Stimulated activated CD4-positive, alpha-beta T cell treated with anti-CD3 and anti-CD28 coated beads, Interleukin-12 subunit alpha, Interleukin-12 subunit beta, amount 100 ng/mL, for 48 hours (primary cell): ENCODE results near the gene TBATA.
"Not testable (repeated sequence)": the region's sequence is repeated elsewhere in the genome, so short reads cannot be mapped to it uniquely, and the experiment has no call there.

ENCODE experiments used
- DNase-seq, 3 donors: peaks; one replicate each; pipeline ENCODE4 v3.0.0-alpha.2; 2020; ENCODE audit warnings: low read depth in 2 of 3, low spot score in 1 of 3

Gene TBATA

GRCh38 chr10:70779511-70780369, 5.4 kb downstream of the TBATA start:
- no peak for DNase-seq

DNA sequence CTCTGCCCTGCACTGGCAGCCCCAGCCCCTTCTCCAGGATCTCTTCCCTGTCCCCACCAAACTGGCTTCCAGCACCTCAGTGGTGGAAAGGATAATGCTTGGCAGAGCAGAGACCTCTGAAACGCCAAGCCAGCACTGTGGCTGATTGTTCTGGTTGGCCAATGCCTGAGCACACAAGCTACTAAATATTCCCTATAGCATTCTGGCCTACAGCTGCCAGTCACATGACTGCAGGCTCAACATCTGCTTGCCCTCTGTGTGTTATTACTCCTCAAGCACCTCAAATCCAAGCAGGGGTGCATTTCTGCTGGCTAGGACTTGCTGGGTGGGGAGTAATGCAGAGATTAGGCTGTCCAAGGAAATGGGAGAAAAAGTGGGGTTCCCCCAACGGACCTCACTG, 6.1 kb downstream of the TBATA start:
- no peak for DNase-seq

- no peak for DNase-seq
Observed at GRCh38 chr10:70778267-70778924, 6.8 kb downstream of the TBATA start.

GRCh38 chr10:70777063-70777875, 7.9 kb downstream of the TBATA start:
- no peak for DNase-seq

DNA sequence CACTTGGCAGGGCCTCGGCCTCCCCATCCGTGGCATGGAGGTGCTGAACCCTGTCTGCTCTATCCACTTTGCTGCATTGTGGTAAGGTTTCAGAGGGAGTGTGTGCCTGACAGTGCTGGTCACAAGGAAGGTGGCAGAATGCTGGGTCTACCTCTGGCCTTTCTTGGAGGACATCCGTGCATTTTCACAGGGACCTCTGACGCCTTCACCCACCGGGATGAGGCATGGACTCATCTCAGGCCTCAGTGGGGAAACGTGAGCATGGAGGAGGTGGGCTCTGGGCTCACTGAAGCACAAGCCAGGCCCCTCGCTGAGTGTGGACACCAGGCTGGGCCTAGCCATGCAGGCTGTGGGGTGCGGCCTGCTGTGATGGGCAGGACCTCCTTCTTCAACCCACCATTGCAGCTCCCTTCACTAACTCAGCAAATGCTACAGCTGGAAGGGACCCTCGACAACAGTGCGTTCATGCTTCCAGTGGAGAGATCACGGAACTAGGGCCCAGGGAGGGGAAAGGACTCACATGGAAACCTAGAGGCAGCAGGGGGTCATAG, 8.6 kb downstream of the TBATA start:
- no peak for DNase-seq

- DNase-seq, result no peak
Observed at GRCh38 chr10:70775679-70776454, 9.3 kb downstream of the TBATA start.

DNA sequence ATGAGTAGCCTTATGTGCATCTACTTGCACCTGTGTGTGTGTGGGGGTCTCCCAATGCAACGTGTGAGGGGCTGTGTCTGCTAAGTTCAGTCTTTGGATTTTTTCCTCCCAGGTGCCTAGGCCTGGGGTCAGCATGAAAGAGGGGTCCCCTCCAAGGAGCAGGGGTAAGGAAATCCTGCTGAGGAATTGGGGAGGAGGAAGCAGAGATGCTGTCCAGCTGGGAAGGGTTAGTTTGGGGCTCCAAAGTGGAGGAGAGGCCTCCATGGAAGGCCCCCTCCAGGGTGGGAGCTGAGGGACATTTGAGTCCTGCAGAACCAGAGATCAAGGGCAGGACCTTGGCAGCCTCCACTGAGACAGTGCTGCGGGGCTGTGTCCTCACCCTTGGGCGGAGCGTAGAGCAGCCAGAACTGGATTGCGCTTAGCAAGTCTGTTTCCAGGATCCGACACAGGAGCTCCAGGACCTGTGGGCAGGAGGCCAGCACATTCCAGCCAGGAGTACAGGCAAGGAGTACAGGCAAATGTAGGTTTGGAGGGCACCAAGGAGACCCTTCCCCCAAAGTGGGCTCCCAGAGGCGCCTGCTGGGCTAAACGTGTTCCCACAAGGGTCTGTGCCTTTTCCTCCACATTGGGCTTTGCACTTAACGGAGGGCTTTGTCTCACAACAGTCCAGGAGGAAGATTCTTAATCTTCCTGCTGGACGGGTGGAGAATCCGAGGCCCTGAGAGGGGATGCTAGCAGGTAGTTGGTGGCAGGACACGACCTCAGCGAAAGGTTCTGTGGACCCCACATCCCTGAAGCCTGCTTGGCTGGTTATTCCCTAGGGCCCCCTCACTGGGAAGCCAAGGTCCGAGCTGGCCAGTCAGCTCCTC, 10.1 kb downstream of the TBATA start:
- no peak for DNase-seq

DNA sequence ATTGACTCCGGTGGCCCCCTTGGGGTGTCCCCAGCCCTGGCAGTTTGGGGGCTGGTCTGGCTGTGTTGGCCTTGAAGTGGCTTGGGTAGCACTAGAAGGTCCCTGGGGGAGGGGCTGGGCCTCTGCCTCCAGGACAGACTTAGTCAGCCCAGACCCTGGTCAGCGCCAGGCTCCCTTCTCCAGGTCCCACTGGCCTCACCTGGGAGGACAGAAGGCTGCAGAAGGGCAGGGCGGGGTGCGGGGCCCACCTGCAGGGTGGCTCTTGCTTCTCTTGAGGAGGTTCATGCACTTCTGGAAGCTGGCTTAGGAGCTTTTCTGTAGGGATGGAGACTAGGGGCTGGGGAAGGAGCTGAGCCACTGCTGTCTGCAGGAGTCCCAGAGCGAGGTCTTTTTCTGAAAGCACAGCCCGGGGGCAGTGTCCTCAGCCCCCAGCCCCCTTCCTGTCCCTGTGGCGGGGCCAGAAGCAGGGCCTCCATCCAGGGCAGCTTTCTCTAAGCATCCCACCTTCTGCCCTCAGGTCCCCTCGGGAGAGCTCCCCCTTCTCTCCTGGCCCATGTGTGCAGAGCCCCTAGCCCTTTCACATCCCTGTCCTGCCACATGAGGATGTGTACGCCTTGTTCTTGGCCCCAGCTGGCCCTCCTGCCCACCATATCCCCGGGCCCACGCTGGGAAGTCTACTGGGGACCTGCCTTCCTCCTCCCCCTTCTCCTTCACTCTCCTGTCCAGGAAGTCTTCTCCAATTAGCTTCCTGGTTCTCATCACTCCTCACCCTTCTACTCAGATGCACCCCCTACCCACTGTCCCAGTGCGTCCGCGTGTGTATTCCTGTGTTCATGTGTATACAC, 11.0 kb downstream of the TBATA start:
- DNase-seq, result no peak

DNA sequence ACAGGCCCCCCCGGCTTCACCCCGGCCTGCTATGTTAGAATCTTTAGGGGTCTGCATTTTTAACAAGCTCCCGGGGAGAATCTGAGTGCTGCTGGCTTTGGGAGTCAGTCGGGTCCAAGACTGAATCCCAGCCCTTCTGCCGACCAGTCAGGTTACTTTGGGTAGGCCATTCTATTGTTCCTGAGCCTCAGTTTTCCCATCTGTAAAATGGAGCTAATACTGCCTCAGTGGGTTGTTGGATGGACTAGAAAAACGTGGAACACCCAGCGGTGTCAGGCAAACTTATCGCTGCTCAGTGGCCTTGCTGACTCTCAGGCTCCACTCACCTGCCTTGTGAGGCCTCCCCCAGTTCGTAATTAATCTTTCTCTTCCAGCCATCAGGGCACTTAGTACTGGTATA, 11.7 kb downstream of the TBATA start:
- DNase-seq, result no peak

GRCh38 chr10:70772627-70773026, 12.6 kb downstream of the TBATA start:
- DNase-seq, result no peak

DNA sequence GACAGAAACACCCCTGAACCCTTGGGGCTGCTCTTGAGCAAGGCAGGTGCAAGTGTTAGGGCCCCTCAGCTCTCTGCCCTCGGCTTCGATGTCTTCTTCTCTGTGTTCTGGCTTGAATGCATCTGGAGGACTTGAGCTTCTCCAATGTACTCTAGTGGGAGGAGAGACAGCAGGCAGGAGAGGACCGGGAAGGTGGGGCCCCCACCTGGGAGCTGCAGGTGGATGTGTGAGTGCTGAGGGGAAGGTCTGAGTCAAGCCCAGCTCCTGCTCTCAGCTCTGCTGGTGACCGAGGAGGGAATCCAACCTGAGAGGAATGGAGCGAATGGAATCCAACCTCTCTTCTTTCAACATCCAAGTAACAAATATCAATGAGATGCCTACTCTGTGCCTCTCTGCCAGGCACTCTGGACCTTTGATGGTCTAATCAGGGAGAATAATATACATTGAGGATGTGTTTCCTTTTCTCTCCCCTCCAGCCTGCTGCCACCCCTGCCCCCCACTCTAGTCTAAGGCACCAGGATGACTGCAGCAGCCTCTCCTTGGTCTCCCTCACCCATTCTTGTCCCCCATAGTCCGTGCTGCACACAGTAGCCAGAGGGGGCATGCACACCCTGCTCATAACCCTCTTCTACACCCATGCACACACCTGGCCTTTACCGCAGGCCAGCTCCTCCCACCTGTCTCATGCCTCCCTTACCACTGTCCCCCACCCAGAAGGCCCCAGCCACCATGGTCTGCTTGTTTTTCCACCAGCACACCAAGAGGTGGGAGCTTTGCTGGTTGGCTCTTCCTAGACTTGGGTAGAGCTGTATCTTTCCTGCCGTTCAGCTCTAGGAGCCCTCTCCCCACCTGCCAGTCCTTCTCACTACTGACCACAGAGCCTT, 13.6 kb downstream of the TBATA start:
- no peak for DNase-seq

- DNase-seq, result not testable (repeated sequence)
Observed at GRCh38 chr10:70770516-70770915, 14.7 kb downstream of the TBATA start.

- no peak for DNase-seq
Observed at GRCh38 chr10:70770001-70770400, 15.2 kb downstream of the TBATA start.

DNA sequence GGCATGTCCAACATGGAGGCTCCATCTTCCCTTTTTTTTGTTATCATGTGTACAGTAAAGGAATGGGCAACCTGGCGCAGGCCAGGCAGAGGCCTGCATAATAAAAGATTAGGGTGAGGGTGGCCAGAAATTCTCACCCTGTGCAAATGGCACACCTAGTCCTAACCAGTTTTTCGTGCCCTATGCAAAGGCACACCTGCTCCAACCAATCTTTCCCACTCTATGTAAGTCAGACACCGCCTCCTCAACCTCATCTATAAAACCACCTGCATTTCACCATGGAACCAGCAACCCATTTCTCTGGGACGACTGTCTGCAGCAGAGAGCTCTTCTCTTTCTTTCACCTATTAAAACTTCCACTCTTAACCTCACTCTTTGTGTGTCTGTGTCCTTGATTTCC, 16.1 kb downstream of the TBATA start:
- no peak for DNase-seq

- DNase-seq, result not testable (repeated sequence)
Observed at GRCh38 chr10:70768026-70768685, 17.0 kb downstream of the TBATA start.

DNA sequence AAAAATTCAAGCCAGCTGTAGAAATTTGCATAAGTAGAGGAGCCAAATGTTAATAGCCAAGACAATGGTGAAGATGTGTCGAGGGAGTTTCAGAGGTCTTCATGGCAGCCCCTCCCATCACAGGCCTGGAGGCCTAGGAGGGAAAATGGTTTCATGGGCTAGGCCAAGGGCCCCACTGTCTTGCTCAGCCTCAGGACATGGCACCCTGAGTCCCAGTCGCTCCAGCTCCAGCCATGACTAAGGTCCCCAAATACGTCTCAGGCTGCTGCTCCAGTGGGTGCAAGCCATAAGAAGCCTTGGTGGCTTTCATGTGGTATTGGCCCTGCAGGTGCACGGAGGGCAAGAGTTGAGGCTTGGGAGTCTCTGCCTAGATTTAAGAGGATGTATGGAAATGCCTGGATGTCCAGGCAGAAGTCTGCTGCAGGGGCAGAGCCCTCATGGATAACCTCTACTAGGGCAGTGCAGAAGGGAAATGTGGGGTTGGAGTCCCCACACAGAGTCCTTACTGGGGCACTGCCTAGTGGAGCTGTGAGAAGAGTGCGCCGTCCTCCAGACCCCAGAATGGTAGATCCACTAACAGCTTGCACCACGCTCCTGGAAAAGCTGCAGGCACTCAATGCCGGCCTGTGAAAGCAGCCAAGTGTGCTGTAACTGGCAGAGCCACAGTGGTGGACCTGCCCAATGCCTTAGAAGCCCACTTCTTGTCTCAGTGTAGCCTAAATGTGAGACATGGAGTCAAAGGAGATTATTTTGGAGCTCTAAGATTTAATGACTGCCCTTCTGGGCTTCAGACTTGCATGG, 19.2 kb downstream of the TBATA start:
- DNase-seq, result no peak

DNA sequence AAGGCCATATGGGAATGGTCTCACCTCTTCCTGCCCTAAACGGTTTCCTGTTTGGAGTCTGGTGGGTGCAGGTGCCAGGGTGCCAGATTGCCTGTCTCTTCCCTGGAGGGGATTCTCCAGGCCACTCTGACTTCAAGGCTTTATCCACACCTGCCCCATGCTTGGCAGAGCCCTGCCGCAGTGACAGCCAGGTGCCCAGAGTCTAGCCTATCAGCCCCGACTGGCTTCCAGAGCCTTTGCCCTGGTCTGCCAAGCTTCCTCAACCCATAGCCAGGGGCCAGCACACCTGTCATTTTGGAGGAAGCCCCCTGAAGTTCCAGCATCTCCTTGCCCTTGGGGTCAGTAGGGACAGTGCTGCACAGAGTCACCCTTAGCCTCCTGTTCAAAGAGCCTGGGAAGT, 21.6 kb downstream of the TBATA start:
- DNase-seq, result no peak
